CD4-positive, alpha-beta T cell treated with Interleukin-10 for 1 hour (primary cell): ENCODE data around the gene PROK1.
"Not testable (repeated sequence)": the region's sequence is repeated elsewhere in the genome, so short reads cannot be mapped to it uniquely, and the experiment has no call there.

Experiments
- DNase-seq: peaks from one replicate; pipeline ENCODE4 v3.0.0-alpha.2; 2020

Gene PROK1

GRCh38 chr1:110434946-110435345 is 16.0 kb upstream of the PROK1 start:
- no peak for DNase-seq

DNA sequence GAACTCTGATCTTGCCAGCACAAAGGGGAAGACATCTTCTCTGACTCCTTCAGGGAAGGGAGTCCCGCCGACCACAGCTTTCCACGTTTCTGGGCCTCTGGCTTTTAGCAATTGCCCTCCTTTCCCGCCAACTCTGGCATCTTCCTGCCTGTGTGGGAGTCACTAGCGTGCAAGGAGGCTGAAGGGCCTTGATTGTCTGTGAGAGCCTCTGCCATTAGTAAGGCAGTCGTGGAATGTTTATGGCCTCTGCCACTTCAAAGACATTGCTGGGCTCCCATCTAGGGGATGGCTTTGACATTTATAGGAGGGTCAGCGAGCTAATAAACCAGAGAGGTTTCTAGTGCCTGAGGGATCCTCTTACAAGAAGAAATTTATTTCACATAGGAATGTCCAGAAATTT is 14.3 kb upstream of the PROK1 start:
- DNase-seq, result no peak

DNA sequence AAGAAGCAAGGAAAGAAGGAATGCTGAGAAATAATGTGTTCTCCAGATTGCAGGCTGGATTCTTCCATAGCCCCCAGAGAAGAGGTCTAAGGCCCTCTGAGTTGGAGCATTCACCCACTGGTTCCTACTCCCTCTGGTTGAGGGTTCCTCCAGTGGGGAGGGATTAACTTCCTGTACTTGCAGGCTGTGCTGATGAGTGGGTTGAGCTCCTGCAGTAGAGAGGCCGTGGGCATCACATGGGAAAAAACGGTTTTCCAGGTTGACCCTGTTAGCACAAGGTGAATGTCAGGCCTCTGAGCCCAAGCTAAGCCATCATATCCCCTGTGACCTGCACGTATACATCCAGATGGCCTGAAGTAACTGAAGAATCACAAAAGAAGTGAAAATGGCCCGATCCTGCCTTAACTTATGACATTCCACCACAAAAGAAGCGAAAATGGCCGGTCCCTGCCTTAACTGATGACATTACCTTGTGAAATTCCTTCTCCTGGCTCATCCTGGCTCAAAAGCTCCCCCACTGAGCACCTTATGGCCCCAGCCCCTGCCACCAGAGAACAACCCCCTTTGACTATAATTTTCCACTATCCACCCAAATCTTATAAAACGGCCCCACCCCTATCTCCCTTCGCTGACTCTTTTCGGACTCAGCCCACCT is 13.2 kb upstream of the PROK1 start:
- DNase-seq, result not testable (repeated sequence)

DNA sequence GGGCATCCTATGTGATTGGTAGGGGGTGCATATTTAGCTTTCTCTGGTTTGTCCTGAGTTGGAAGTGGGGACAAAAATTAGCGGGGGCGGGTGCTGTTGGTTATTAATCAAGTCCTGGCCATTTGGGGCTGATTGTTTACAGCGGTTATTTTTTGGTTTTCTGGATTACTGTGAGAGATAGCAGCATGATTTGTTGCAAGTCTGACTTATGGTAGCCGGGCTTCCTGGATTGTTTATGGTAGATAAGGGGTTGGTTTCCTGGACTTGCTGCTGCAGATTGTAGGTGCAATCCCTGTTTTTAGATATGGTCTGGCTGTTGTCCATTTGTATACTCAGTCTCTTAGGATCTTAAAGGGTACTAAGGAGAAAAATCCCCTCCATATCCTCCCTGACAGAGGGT is 12.1 kb upstream of the PROK1 start:
- no peak for DNase-seq

DNA sequence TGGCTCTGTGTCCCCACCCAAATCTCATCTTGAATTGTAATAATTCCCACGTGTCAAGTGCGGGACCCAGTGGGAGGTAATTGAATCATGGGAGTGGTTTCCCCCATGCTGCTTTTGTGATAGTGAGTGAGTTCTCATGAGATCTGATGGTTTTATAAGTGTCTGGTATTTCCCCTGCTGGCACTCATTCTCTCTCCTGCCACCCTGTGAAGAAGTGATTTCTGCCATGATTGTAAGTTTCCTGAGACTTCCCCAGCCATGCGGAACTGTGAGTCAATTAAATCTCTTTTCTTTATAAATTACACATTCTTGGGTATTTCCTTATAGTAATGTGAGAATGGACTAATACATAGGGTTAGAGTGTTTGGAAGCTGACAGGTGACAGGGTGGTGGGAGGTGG is 11.1 kb upstream of the PROK1 start:
- not testable (repeated sequence) for DNase-seq

DNA sequence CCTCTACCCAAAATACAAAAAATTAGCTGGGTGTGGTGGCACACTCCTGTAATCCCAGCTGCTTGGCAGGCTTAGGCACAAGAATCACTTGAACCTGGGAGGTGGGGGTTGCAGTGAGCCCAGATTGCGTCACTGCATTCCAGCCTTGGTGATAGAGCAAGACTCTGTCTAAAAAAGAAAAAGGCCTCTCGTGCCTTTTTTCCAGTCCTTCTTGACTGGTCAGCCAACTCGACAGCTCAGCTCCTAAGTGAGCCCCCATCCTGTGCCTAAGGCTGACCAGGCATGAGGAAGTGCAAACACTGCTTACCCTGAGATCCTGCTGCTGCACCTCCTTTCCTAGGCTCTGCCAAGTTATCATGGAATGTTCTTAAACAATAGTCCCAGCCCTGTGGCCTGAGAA is 10.1 kb upstream of the PROK1 start:
- no peak for DNase-seq

DNA sequence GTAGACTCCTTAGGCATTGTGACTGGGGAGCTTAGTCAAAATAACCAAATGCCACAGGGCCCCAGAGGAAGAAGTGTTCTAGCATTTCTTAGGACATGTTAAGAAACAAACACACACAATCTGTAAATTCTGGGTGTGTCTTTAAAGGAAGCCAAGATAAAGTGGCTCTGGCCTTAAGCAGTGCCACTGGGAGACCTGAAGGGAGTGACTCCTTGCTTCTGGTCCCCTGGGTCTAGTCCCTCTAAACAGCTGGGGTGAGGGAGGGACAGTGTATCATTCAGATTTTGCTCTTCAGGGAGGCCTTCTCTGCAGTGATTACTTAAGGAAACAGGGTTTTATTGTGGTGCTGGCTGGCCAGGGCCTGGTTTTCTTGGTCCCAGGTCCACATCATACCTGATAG is 9.1 kb upstream of the PROK1 start:
- DNase-seq, result no peak

- DNase-seq, result no peak
Observed at GRCh38 chr1:110443451-110443850, 7.5 kb upstream of the PROK1 start.

DNA sequence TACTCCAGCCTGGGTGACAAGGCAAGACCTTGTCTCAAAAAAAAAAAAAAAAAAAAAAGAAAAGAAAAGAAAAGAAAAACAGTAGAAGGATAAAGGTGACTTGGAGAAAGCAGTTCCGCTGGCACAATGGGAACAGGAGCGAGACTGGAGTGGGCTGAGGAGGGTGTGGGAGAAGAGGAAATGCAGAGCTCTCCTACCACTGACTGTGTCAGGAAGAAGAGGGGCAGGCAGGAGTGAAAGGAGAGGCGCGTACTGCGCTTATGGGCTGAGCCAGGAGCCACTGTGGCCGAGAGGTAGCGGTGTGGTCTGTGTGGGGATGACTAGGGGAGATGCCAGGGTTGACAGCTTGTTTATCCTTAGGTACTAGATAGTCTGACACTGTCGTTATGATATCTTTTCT is 6.4 kb upstream of the PROK1 start:
- DNase-seq, result no peak

DNA sequence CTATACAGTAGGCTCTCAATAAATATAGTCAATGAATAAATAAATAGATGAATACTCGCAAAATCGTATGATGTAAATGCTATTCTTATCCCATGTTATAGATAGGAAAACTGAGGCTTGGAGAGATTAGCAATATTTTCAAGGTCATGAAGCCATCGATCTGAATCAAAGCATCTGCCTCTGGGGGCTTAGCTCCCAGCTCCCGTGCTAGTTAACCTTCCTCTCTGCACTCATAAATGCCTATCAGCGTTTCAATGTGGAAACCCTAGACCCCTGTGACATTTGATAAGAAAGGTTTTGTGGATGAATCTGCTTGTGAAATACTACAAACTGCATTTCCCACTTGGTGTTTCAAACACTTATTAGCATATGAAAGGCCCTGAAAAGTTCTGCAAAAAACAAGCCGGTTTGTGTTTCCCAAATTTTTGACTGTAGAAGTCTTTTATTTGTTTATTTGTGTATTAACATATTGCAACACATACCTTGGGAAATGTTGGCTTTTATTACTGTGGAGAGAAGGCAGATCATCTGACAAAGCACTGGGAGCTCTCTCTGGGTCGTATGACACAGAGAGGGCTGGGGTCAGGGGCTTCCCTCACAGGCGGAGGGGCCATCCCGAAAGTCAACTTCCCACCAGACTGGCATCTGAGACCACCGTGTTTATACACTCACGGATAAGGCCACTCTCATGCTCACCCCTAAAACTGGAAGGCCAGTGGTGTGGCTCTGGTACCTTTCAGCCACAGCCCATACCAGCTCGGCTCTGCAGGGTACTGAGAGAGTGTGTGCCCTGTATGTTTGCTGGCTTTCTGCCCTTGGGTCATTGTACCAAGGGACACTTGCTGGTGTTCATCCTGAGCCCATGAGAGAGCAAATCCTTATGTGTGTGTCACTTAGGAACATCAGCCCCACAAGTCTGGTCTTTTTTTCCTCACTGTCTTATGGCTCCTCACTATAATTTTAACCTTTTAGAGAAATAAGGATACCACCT is 993 bp upstream of the PROK1 start:
- no peak for DNase-seq

DNA sequence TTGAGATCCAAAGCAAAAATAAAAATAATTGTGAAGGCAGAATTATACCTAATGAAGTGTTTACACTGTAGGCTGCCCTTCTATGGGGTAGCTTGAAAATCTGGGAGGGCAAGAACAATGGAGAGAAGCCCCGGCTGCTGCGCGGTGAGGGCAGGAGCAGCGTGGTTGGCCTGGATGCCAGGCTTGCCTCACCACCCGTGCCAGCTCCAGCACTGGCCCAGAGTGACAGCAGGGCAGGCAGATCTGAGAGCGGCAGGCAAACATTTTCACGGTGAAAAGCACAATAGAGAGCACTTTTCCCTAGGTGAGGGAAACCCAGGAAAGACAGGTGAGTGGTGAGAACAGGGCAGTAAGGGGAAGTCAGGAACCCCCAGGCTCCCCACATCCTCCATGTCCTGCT is 1.4 kb downstream of the PROK1 start:
- DNase-seq, result no peak

- DNase-seq, result no peak
Observed at GRCh38 chr1:110453829-110454228, 2.9 kb downstream of the PROK1 start.

- no peak for DNase-seq
Observed at GRCh38 chr1:110454328-110454727, 3.4 kb downstream of the PROK1 start.

GRCh38 chr1:110455151-110455550 is 4.2 kb downstream of the PROK1 start:
- no peak for DNase-seq

DNA sequence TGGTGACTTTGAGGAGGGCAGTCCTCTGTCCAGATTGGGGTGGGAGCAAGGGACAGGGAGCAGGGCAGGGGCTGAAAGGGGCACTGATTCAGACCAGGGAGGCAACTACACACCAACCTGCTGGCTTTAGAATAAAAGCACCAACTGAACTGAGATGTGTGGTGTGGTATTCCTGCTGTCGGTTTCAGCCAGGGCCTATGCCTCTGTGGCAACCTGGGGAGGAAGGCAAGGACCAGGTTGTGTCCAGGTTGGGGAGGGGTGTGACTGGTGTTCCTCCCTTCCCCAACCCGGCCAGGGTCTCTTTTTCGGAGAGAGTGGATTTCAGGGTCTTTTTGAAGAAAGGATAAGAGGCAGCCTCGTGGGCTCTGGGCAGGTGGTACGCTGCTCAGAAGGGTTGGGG is 6.3 kb downstream of the PROK1 start:
- no peak for DNase-seq

- peak; percentile 87 for DNase-seq
Observed at GRCh38 chr1:110460253-110461220, 9.6 kb downstream of the PROK1 start.

GRCh38 chr1:110462093-110462492 is 11.1 kb downstream of the PROK1 start:
- DNase-seq, result no peak

DNA sequence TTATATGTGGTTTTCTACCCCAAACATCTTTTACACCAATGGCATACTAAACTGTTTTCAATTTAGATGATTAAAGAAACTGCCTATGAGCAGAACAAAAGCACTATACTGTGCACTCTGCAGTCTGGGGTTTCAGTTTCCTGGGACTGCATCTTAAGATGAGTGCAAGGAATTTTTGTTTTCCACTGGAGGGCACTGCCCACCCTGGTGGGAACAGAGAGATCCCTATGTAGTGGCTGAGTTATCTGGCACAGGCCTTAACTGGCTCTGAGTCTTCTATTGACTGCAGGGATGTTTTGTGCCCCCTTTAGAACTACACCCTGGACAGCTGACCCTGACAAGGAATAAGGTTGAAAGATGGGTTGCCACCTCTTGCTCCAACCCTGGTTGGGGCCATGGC is 12.0 kb downstream of the PROK1 start:
- DNase-seq, result no peak

DNA sequence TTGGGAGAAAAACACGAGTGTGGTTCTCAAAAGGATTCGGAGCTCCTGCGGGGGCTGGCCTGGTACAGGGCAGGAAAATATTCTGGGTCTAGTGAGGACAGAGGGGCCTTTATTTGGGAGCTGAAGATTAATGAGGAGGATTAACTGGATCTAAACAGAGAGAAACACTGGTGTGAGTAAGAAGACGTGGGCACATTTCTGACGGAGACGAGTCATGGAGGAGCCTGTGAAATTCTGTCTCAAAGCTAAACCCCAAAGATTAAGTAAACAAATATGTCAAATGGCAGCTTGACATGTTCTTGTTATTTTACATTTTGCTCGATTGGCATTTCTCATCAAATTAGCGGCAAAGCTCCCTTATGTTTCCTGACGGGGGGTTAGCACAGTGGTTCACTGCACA is 12.8 kb downstream of the PROK1 start:
- DNase-seq, result no peak

- DNase-seq, result no peak
Observed at GRCh38 chr1:110464340-110464739, 13.4 kb downstream of the PROK1 start.

DNA sequence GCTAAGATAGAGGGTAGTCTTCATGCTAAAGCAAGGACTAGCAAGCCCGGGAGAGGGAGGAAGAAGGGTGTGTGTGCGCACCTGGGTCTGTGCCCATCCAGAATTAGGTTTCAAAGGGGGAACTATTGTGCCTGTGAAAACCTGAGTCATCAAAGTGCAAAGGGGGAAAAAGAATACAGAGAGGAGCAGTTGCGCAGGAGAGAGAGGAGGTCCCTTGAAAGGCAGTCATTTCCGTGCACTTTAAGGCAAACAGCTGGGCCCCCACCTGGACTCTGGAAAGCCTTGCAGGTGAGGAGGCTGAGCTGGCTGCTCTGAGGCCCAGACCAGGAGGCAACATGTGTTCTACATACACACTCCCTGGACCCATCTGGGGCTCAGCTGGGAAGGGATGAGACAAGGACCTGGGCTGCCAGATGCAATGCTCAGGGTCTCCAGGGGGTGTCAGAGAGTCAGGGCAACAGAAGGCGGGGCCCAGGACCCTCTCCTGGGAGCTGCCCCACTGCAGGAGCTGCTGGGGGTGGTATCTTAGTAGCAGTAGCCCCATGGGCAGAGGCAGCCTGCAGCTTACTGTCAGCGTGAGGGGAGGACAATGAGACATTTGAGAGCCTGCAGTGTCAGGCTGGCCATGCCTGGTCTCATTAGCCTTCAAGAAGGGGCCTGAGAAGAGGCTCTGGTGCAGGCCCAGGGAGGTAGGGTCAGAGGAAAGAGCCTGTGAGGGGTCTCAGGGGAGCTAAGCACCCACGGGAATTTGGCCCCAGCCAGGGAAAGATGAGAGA is 14.3 kb downstream of the PROK1 start:
- no peak for DNase-seq

DNA sequence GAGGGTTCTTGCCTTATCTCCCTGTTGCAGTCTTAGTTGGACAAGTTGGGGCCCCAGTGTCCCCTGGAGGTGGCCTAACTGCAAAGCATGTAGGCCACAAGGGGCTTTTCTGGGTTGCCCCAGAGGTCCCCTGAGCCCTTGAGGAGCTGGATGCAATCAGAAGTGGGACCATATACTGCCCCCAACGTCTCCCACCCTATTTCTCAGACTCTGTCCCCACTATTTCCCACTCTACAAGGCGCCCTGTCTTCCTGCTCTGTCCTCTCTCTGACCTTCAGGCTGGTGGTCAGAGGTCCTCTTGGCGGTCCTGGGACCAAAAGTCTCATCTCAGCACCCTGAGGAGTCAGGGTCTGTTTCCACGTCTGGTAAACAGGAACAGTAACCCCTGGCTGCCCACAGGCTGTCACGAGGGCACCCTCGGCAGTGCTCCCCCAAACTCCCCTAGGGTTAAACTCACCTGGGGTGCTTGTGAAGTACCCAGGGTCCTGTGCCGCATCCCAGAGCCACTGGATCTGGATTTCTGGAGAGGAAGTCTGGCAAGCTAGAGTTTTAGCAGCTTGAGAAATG is 14.9 kb downstream of the PROK1 start:
- no peak for DNase-seq
